ENCODE data around the gene STAT4.

- TF ChIP-seq EZH2phosphoT487 (IDR thresholded peaks at IDR 0.05; ENCODE audit: low read length) (no peak), CTCF (IDR thresholded peaks at IDR 0.05; ENCODE audit: low read length) (no peak)
Measured at GRCh38 chr2:191038741-191039140, 112.1 kb downstream of the STAT4 start.

Data from MM.1S (cell line).